ENCODE data around the gene TMEM161B.

TMEM161B gene

GRCh38 chr5:88172847-88173758 lies 95.5 kb downstream of the TMEM161B start:
- peaks cover 10% of the 10 kb centered on the region for H3K9me3 ChIP-seq (ENCODE audit: control insufficient read depth, low read length)
- no peaks in the 10 kb centered on the region for H3K36me3 ChIP-seq (ENCODE audit: control insufficient read depth, insufficient read depth, low read length, severe bottlenecking)

GRCh38 chr5:88159591-88159990 lies 109.1 kb downstream of the TMEM161B start:
- Histone ChIP-seq H3K9me3 (ENCODE audit: control insufficient read depth, low read length) (no peaks in the 10 kb centered on the region), H3K4me1 (ENCODE audit: control insufficient read depth, insufficient read depth, low read length) (no peaks in the 10 kb centered on the region), H3K27me3 (replicated peaks; ENCODE audit: control insufficient read depth, insufficient read depth, low read length) (peaks cover 5% of the 10 kb centered on the region), H3K36me3 (ENCODE audit: control insufficient read depth, insufficient read depth, low read length, severe bottlenecking) (no peaks in the 10 kb centered on the region), H3K9ac (ENCODE audit: low read length) (no peak overlapping the region), H3K4me3 (ENCODE audit: low read length) (no peak overlapping the region)
- DNase-seq (ENCODE audit: low read depth), result no peak

More at GRCh38 chr5:88172847-88173758, 95.5 kb downstream of the TMEM161B start:
- no peak overlapping the region for H3K4me3 ChIP-seq (ENCODE audit: low read length)
- DNase-seq (ENCODE audit: low read depth), result no peak
- H3K27me3 ChIP-seq (replicated peaks; ENCODE audit: control insufficient read depth, insufficient read depth, low read length), result no peaks in the 10 kb centered on the region
- no peak overlapping the region for H3K9ac ChIP-seq (ENCODE audit: low read length)
- no peaks in the 10 kb centered on the region for H3K4me1 ChIP-seq (ENCODE audit: control insufficient read depth, insufficient read depth, low read length)

- Histone ChIP-seq H3K9ac (ENCODE audit: low read length) (no peak overlapping the region), H3K4me1 (ENCODE audit: control insufficient read depth, insufficient read depth, low read length) (no peaks in the 10 kb centered on the region), H3K27me3 (replicated peaks; ENCODE audit: control insufficient read depth, insufficient read depth, low read length) (peaks cover 5% of the 10 kb centered on the region), H3K4me3 (ENCODE audit: low read length) (no peak overlapping the region), H3K36me3 (ENCODE audit: control insufficient read depth, insufficient read depth, low read length, severe bottlenecking) (no peaks in the 10 kb centered on the region), H3K9me3 (ENCODE audit: control insufficient read depth, low read length) (no peaks in the 10 kb centered on the region)
- DNase-seq (ENCODE audit: low read depth), result no peak
These were observed 110.6 kb downstream of the TMEM161B start for GRCh38 chr5:88158056-88158455.

GRCh38 chr5:88154891-88155290 lies 113.8 kb downstream of the TMEM161B start:
- Histone ChIP-seq H3K4me3 (ENCODE audit: low read length) (no peak overlapping the region), H3K9ac (ENCODE audit: low read length) (no peak overlapping the region), H3K36me3 (ENCODE audit: control insufficient read depth, insufficient read depth, low read length, severe bottlenecking) (no peaks in the 10 kb centered on the region), H3K27me3 (replicated peaks; ENCODE audit: control insufficient read depth, insufficient read depth, low read length) (peaks cover 5% of the 10 kb centered on the region), H3K9me3 (ENCODE audit: control insufficient read depth, low read length) (peaks cover 16% of the 10 kb centered on the region), H3K4me1 (ENCODE audit: control insufficient read depth, insufficient read depth, low read length) (no peaks in the 10 kb centered on the region)
- no peak for DNase-seq (ENCODE audit: low read depth)

GRCh38 chr5:88150747-88151146 lies 117.9 kb downstream of the TMEM161B start:
- no peak overlapping the region for H3K9ac ChIP-seq (ENCODE audit: low read length)
- H3K27me3 ChIP-seq (replicated peaks; ENCODE audit: control insufficient read depth, insufficient read depth, low read length), result peaks cover 14% of the 10 kb centered on the region
- peaks cover 16% of the 10 kb centered on the region for H3K9me3 ChIP-seq (ENCODE audit: control insufficient read depth, low read length)
- no peaks in the 10 kb centered on the region for H3K36me3 ChIP-seq (ENCODE audit: control insufficient read depth, insufficient read depth, low read length, severe bottlenecking)
- no peak for DNase-seq (ENCODE audit: low read depth)
- no peak overlapping the region for H3K4me3 ChIP-seq (ENCODE audit: low read length)
- no peaks in the 10 kb centered on the region for H3K4me1 ChIP-seq (ENCODE audit: control insufficient read depth, insufficient read depth, low read length)

- peaks cover 27% of the 10 kb centered on the region for H3K4me1 ChIP-seq (ENCODE audit: control insufficient read depth, insufficient read depth, low read length)
- peak; percentile 5 for DNase-seq (ENCODE audit: low read depth)
- peaks cover 55% of the 10 kb centered on the region for H3K27me3 ChIP-seq (replicated peaks; ENCODE audit: control insufficient read depth, insufficient read depth, low read length)
- H3K9ac ChIP-seq (ENCODE audit: low read length), result no peak overlapping the region
- H3K36me3 ChIP-seq (ENCODE audit: control insufficient read depth, insufficient read depth, low read length, severe bottlenecking), result no peaks in the 10 kb centered on the region
- peak overlapping the region; percentile 68 for H3K4me3 ChIP-seq (ENCODE audit: low read length)
- peaks cover 6% of the 10 kb centered on the region for H3K9me3 ChIP-seq (ENCODE audit: control insufficient read depth, low read length)
These were observed 122.8 kb downstream of the TMEM161B start for GRCh38 chr5:88145611-88146467.

GRCh38 chr5:88145221-88145610 lies 123.4 kb downstream of the TMEM161B start:
- Histone ChIP-seq H3K27me3 (replicated peaks; ENCODE audit: control insufficient read depth, insufficient read depth, low read length) (peaks cover 55% of the 10 kb centered on the region), H3K4me3 (ENCODE audit: low read length) (peak overlapping the region; percentile 68), H3K9ac (ENCODE audit: low read length) (no peak overlapping the region), H3K4me1 (ENCODE audit: control insufficient read depth, insufficient read depth, low read length) (peaks cover 28% of the 10 kb centered on the region), H3K9me3 (ENCODE audit: control insufficient read depth, low read length) (no peaks in the 10 kb centered on the region), H3K36me3 (ENCODE audit: control insufficient read depth, insufficient read depth, low read length, severe bottlenecking) (no peaks in the 10 kb centered on the region)
- DNase-seq (ENCODE audit: low read depth), result no peak
